GM19351 (cell line): ENCODE measurements around the gene HOXA3.

ENCODE experiments used
- ATAC-seq: cut with Tn5 transposase; IDR thresholded peaks from one replicate; pipeline ENCODE4 v1.9.1; 2021; ENCODE audit warnings: mild to moderate bottlenecking, moderate library complexity; ENCODE audit not compliant: unreplicated experiment

Gene HOXA3

GRCh38 chr7:27151931-27152815 is at the start of gene HOXA3:
Gene HOXA3 (minus strand): TSS chr7:27152583. CDS start chr7:27110640, 41,943 bp downstream.
- no peak for ATAC-seq

- ATAC-seq = no peak
These were observed 49.2 kb upstream of the HOXA3 start for GRCh38 chr7:27201580-27202017.

GRCh38 chr7:27200761-27201579 is 48.6 kb upstream of the HOXA3 start:
- no peak for ATAC-seq

GRCh38 chr7:27199849-27200760 is 47.7 kb upstream of the HOXA3 start, which contains the start of gene HOXA13:
Gene HOXA13 (minus strand): TSS chr7:27200091. CDS start chr7:27200077, 14 bp downstream.
- ATAC-seq = peak; percentile 66

GRCh38 chr7:27198871-27199801 is 46.8 kb upstream of the HOXA3 start:
- ATAC-seq = peak; percentile 15

GRCh38 chr7:27198138-27198841 is 45.9 kb upstream of the HOXA3 start:
- no peak for ATAC-seq

GRCh38 chr7:27197137-27198042 is 45.0 kb upstream of the HOXA3 start:
- ATAC-seq = no peak

GRCh38 chr7:27196287-27196767 is 43.9 kb upstream of the HOXA3 start:
- no peak for ATAC-seq

- ATAC-seq = no peak
These were observed 42.5 kb upstream of the HOXA3 start for GRCh38 chr7:27194686-27195379.

GRCh38 chr7:27194002-27194352 is 41.6 kb upstream of the HOXA3 start:
- no peak for ATAC-seq

- ATAC-seq = no peak
These were observed 41.1 kb upstream of the HOXA3 start for GRCh38 chr7:27193335-27194001.

- ATAC-seq = no peak
These were observed 40.4 kb upstream of the HOXA3 start for GRCh38 chr7:27192546-27193334.

- no peak for ATAC-seq
These were observed 39.6 kb upstream of the HOXA3 start for GRCh38 chr7:27191833-27192545.

- no peak for ATAC-seq
These were observed 38.9 kb upstream of the HOXA3 start for GRCh38 chr7:27191161-27191731.
